ENCODE results near the gene ZNF19. TPM values are rescaled to one million over a fixed set of nuclear protein-coding genes. Genes with fewer than 3 reads are reported as not detected.
"Not testable (repeated sequence)": the region's sequence is repeated elsewhere in the genome, so short reads cannot be mapped to it uniquely, and the experiment has no call there.

ZNF19 gene
- total RNA-seq (2014; rRNA removed; shearing (Covaris generic)) = 1.1 and 2.4 TPM in 2 replicates

DNA sequence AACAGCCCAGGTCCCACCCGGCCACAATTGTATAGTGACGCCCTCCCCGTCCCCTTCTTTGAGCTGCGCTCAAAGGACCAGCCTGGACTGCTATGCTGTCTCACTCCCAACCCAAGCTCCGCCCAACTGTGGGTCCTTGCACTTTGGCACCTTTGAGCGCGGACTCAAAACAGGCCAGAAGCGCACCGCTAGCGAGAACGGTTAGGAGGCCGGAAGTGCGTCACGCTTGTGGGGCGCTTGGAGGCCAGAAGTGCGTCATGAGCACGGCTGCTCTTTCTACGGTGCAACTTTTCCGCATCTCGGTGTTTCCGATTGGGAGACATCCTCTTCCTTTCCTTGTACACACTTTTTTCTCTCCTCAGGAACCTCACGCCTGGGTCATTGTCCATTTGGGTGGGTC lies at the start of gene ZNF19:
Gene ZNF19, minus strand, starts transcription at position 203 of the 400 bp plus-strand sequence. CDS start 7,210 bp downstream, outside the sequence.
- no peaks in the 10 kb centered on the region for H3K9me3 ChIP-seq (replicated peaks)
- no peaks in the 10 kb centered on the region for H3K36me3 ChIP-seq
- H3K4me1 ChIP-seq = no peaks in the 10 kb centered on the region
- no peaks in the 10 kb centered on the region; the same call in 1 of the 2 replicates for H3K27me3 ChIP-seq
- no peak within 1 kb of the TSS for H3K27ac ChIP-seq
- no peak within 1 kb of the TSS for H3K4me3 ChIP-seq
- DNase-seq = no peak

DNA sequence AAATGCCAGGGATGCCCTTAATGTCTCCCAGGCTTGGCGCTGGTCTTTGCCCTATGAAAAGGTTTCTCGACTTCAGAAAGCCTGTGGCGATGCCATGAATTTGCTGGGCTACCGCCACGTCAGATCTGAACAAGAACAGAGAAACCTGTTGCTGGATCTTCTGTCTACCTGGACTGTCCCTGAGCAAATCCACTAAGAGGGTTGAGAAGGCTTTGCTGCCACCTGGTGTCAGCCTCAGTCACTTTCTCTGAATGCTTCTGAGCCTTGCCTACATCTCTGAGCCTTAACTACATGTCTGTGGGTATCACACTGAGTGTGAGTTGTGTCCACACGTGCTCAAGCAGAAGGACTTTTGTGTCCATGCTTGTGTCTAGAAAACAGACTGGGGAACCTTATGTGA lies 48.5 kb upstream of the ZNF19 start:
- Histone ChIP-seq H3K27ac (no peak overlapping the region), H3K36me3 (no peaks in the 10 kb centered on the region), H3K4me3 (no peak overlapping the region), H3K27me3 (no peaks in the 10 kb centered on the region), H3K4me1 (no peaks in the 10 kb centered on the region), H3K9me3 (replicated peaks) (no peaks in the 10 kb centered on the region)
- DNase-seq = peak in 1 of 2 experiments; percentile 63

DNA sequence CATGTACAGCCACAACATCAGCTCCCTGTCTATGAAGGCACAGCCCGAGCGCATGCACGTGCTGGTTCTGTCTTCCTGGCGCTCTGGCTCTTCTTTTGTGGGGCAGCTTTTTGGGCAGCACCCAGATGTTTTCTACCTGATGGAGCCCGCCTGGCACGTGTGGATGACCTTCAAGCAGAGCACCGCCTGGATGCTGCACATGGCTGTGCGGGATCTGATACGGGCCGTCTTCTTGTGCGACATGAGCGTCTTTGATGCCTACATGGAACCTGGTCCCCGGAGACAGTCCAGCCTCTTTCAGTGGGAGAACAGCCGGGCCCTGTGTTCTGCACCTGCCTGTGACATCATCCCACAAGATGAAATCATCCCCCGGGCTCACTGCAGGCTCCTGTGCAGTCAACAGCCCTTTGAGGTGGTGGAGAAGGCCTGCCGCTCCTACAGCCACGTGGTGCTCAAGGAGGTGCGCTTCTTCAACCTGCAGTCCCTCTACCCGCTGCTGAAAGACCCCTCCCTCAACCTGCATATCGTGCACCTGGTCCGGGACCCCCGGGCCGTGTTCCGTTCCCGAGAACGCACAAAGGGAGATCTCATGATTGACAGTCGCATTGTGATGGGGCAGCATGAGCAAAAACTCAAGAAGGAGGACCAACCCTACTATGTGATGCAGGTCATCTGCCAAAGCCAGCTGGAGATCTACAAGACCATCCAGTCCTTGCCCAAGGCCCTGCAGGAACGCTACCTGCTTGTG lies 47.8 kb upstream of the ZNF19 start:
- no peaks in the 10 kb centered on the region for H3K9me3 ChIP-seq (replicated peaks)
- no peaks in the 10 kb centered on the region for H3K4me1 ChIP-seq
- H3K4me3 ChIP-seq = no peak overlapping the region
- no peaks in the 10 kb centered on the region for H3K36me3 ChIP-seq
- DNase-seq = no peak
- no peak overlapping the region for H3K27ac ChIP-seq
- H3K27me3 ChIP-seq = no peaks in the 10 kb centered on the region

DNA sequence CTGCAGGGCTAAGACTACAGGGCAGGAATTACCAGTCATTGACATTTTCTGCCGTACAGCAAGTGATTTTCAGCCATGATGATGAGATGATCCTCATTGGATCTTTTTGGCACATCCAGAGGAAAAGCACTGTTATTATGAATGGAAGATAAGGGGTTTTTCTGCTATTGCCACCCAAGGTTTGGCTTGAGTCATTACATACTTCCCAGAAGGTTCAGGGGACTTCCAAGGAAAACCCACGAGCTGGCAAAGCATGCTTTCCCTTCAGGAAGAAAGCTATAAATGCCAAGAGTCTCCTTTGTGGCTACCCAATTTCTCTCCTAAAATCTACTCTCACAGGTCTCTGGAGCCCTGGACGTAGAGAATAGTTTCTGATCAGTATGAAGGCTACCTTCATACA lies 43.2 kb upstream of the ZNF19 start:
- H3K4me3 ChIP-seq = no peak overlapping the region
- no peaks in the 10 kb centered on the region for H3K36me3 ChIP-seq
- H3K9me3 ChIP-seq (replicated peaks) = no peaks in the 10 kb centered on the region
- no peak overlapping the region for H3K27ac ChIP-seq
- H3K4me1 ChIP-seq = no peaks in the 10 kb centered on the region
- no peaks in the 10 kb centered on the region for H3K27me3 ChIP-seq
- DNase-seq = no peak

DNA sequence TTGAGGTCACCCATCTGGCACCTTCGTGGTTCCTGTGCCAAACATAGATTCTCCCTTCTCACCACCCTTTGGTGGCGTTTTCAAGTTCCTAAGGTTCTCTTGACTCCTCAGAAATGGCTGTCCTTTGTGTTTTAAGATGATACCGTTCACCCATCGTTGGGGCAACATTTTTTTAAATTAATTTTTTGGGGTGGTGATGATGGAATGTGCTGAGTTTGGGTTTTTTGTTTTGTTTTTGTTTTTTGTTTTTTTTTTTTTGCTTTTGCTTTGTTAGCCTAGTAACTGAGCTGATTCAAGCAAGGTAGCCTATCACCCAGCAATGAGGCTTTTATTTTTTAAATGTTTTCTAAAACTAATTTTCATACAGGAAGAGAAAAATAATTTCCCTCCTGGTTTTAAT lies 39.7 kb upstream of the ZNF19 start:
- H3K27me3 ChIP-seq = no peaks in the 10 kb centered on the region
- no peaks in the 10 kb centered on the region for H3K9me3 ChIP-seq (replicated peaks)
- no peaks in the 10 kb centered on the region for H3K36me3 ChIP-seq
- H3K4me3 ChIP-seq = no peak overlapping the region
- peaks cover 24% of the 10 kb centered on the region for H3K4me1 ChIP-seq
- no peak overlapping the region for H3K27ac ChIP-seq
- no peak for DNase-seq

DNA sequence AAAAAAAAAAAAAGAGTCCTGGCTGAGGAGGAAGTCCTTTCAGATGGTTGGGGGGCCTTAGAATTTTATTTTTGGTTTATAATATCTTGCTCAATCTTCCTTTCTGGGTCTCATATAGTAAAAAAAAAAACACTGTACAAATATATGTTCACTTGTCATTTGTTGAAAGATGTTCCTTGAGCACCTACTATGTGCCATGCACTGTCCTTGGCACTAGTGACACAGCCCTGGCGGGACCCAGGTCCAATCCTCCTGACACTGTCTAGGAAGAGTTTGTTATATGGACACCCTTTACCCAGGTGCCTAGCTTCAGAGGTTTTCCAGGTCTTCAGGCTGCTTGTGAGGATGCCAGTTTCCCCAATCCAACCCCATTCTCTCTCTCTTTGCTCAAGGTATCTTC lies 39.1 kb upstream of the ZNF19 start:
- Histone ChIP-seq H3K36me3 (no peaks in the 10 kb centered on the region), H3K4me1 (peaks cover 28% of the 10 kb centered on the region), H3K27me3 (no peaks in the 10 kb centered on the region), H3K9me3 (replicated peaks) (no peaks in the 10 kb centered on the region), H3K4me3 (no peak overlapping the region), H3K27ac (no peak overlapping the region)
- no peak for DNase-seq

DNA sequence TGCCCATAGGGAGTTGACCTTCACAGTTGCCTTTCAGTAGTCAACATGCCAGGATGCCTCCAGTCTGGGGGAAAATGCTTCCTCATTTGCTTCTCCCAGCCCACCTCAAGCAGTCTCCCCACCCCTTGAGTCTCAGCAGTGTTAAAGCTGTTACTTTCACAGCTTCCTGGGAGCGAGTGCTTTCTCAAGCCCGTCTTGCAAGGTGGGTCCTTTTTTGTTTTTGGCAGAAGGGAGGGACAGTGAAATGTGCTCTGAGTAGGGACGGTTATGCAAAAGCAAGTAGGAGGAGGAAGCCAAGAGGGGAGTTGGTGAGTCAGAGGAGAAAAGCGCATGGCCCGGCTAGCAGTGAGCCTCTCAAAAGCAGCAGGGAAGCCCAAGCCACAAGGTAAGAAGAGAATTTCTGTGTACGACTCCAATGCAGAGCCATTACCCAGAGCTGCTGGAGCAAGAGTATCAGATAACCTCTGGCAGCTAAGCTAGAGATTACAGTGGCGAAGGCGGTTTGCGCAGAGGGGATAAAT lies 37.0 kb upstream of the ZNF19 start, which contains the start of gene CHST4:
Gene CHST4, plus strand, starts transcription at position 316 of the 521 bp plus-strand sequence. CDS start 10,252 bp downstream, outside the sequence.
- peak within 1 kb of the TSS; percentile 86 for H3K27ac ChIP-seq
- peaks cover 28% of the 10 kb centered on the region for H3K4me1 ChIP-seq
- no peaks in the 10 kb centered on the region for H3K9me3 ChIP-seq (replicated peaks)
- no peaks in the 10 kb centered on the region for H3K27me3 ChIP-seq
- peak; percentile 72 to 75 for DNase-seq
- H3K4me3 ChIP-seq = peak within 1 kb of the TSS; percentile 37
- H3K36me3 ChIP-seq = no peaks in the 10 kb centered on the region

DNA sequence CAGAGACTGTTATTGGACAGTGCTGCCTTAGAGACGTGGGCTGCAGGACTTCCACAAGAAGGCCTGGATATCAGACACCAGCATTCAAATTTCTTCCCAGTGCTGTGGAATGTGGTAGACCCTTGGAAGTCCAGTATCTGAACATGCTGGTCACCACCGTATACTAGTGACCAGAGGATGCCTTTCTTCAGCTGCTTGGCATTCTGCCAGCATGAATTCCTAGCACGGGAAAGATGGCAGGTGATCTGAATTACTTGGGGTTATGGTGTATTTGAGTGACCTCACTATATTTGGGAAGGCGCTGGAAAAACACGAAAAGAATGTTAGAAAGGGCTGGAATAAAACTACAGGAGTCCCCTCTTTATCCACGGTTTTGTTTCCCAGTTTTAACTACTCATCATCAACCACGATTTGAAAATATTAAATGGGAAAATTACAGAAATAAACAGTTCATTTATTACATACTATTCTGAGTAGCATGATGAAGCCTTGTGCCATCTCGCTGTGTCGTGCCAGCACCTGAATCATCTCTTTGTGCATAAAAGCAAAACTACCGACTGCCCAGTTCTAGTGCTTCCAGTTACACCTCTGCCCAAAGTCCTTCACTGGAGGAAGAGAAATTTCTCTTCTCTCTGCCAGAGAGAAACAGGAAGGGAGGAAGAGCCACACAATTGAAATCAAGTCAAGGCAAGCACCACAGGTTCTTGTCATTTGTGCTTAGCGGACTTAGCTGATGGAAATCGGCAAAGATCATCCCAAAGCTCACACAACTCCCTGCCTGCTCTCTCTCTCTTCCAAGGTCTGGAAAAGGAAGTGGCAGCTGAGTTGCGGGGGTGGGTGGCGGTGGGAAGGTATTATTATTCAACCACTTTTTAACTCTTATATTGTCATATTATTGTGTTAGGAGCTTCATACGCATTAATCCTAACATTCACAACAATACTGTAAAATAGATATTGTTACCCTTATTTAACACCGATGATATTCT lies 35.7 kb upstream of the ZNF19 start:
- H3K9me3 ChIP-seq (replicated peaks) = no peaks in the 10 kb centered on the region
- no peaks in the 10 kb centered on the region for H3K27me3 ChIP-seq
- no peaks in the 10 kb centered on the region for H3K36me3 ChIP-seq
- H3K4me3 ChIP-seq = peak overlapping the region; percentile 37
- H3K4me1 ChIP-seq = peaks cover 39% of the 10 kb centered on the region
- peak overlapping the region; percentile 86 for H3K27ac ChIP-seq
- peak; percentile 70 to 75 for DNase-seq

DNA sequence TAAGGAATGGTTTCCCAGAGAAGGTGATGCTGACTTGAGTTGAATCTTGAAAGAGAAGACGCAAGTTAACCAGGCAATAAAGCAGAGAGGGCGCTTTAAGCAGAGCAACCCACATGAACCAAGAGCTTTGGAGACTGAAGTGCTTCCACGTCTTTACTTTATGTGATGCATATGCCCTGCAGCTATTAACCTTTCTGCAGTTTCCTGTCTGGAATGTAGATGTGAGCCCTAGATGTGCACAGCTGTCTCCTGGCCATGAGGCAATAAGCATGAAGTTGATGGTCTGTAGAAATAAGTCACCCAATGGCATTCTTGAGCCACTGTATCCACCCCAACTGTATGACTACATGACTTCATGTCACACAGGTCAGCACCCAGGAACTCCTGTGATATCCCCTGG lies 31.4 kb upstream of the ZNF19 start:
- DNase-seq = peak; percentile 58 to 69
- H3K27me3 ChIP-seq = no peaks in the 10 kb centered on the region
- no peaks in the 10 kb centered on the region for H3K9me3 ChIP-seq (replicated peaks)
- peak overlapping the region; percentile 65 for H3K27ac ChIP-seq
- peaks cover 36% of the 10 kb centered on the region for H3K4me1 ChIP-seq
- H3K36me3 ChIP-seq = no peaks in the 10 kb centered on the region
- no peak overlapping the region for H3K4me3 ChIP-seq

DNA sequence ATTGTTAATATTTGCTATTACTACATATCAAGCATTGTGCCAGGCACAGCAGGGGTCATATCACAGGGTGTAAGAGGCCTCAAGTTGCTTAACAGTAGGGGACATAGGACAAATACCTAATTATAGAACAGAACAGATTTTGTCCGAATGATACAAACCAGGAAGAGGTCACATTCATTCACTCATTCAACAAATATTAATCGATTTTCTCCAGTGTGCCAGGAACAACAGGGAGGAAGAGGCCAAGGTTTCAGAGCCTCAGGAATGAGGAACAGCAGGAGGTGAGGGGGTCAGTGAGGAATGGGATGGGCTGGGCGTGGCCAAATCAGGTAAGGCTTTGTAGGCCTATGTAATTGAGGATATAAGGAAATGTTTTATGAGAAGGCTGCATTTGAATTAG lies 25.9 kb upstream of the ZNF19 start:
- DNase-seq = no peak
- no peak overlapping the region for H3K27ac ChIP-seq
- H3K9me3 ChIP-seq (replicated peaks) = no peaks in the 10 kb centered on the region
- H3K4me1 ChIP-seq = peaks cover 11% of the 10 kb centered on the region
- H3K4me3 ChIP-seq = no peak overlapping the region
- no peaks in the 10 kb centered on the region for H3K27me3 ChIP-seq
- H3K36me3 ChIP-seq = no peaks in the 10 kb centered on the region

DNA sequence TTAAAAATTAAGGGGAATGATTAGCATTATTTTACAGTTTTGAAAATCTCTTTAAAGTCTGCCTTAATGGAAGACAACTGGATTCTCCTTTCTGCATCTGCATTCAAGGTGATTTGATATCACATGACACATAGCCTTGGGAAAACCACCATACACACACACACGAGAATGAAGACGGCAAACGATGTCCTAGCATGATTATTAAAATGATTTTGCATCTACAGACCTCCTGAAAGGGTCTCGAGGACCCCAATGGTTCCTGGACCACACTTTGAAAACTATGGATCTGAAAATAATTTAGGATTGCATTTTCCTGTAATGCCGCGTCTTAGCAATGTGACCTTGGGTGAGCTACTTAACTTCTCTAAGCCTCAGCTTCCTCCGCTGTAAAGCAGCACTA lies 25.4 kb upstream of the ZNF19 start:
- Histone ChIP-seq H3K27ac (no peak overlapping the region), H3K4me1 (peaks cover 5% of the 10 kb centered on the region), H3K4me3 (no peak overlapping the region), H3K9me3 (replicated peaks) (no peaks in the 10 kb centered on the region), H3K36me3 (no peaks in the 10 kb centered on the region), H3K27me3 (no peaks in the 10 kb centered on the region)
- DNase-seq = no peak

DNA sequence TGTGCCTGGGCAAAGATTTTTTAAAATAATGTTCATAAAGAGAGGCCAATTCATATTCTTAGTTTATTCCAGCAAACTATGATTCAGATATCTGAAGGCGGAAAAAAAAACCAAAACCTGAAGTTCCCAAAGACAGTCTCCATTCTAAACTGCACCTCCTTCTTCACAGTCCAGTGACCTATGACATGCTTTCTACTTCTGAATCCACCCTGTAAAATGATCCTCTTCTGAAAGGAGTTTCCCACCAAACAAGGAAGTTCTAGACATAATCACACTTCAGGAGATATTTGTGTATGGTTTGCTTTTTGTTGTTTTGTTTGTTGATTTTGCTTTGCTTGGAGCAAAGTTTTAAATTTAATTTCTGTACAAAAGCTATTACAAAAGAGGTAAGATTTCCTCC lies 24.2 kb upstream of the ZNF19 start:
- Histone ChIP-seq H3K9me3 (replicated peaks) (no peaks in the 10 kb centered on the region), H3K27ac (no peak overlapping the region), H3K4me3 (no peak overlapping the region), H3K4me1 (peaks cover 5% of the 10 kb centered on the region), H3K36me3 (no peaks in the 10 kb centered on the region), H3K27me3 (no peaks in the 10 kb centered on the region)
- DNase-seq = no peak

DNA sequence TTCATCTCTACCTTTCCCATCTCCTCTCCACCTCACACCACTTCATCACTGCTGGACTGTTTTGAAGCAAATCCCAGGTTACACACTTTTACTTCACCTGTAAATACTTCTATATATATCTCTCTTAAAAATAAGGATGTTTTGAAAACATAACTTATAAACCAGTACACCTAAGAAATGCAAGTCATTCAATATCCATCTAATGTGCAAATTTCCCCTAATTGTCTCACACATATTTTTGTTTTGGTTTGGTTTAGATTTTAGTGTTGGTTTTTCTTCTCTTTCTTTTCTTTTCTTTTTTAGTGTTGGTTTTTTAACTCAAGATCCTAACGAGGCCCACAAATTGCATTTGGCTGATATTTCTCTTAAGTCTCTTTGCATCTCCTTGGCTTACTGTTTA lies 17.9 kb upstream of the ZNF19 start:
- H3K36me3 ChIP-seq = no peaks in the 10 kb centered on the region
- no peak for DNase-seq
- H3K27ac ChIP-seq = no peak overlapping the region
- H3K27me3 ChIP-seq = no peaks in the 10 kb centered on the region
- H3K4me3 ChIP-seq = no peak overlapping the region
- no peaks in the 10 kb centered on the region for H3K4me1 ChIP-seq
- no peaks in the 10 kb centered on the region for H3K9me3 ChIP-seq (replicated peaks)

DNA sequence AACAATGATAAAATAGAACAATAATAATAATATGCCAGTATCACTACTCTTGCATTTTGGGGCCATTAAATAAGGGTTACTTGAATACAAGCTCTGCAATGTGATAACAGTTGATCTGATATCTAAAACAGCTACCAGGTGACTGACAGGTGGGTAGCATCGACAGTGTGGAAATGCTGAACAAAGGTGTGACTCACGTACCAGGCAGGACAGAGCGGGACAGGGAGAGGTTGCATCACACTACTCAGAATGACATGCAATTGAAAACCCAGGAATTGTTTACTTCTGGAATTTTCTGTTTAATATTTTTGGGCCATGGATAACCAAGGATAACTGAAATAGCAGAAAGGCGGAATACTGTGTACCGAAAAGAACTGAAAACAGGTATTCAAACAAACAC lies 15.8 kb upstream of the ZNF19 start:
- H3K9me3 ChIP-seq (replicated peaks) = no peaks in the 10 kb centered on the region
- H3K4me1 ChIP-seq = no peaks in the 10 kb centered on the region
- no peaks in the 10 kb centered on the region for H3K27me3 ChIP-seq
- no peaks in the 10 kb centered on the region for H3K36me3 ChIP-seq
- no peak overlapping the region for H3K4me3 ChIP-seq
- no peak for DNase-seq
- no peak overlapping the region for H3K27ac ChIP-seq

DNA sequence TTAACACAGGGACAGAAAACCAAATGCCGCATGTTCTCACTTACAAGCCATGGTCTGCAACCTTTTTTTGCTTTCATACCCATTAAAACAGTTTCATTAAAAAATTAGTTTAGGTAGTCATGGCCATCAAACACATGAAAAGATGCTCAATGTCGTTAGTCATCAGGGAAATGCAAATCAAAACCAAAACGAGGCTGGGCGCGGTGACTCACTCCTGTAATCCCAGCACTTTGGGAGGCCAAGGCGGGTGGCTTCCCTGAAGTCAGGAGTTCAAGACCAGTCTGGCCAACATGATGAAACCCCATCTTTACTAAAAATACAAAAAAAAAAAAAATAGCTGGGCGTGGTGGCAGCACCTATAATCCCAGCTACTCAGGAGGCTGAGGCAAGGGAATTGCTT lies 14.9 kb upstream of the ZNF19 start:
- H3K4me1 ChIP-seq; H3K9me3 ChIP-seq (replicated peaks); DNase-seq; H3K36me3 ChIP-seq; H3K27me3 ChIP-seq; H3K4me3 ChIP-seq; H3K27ac ChIP-seq: not testable (repeated sequence)

All from SJCRH30 (cell line).